NCI-H460 (cell line): Measurements from ENCODE around the gene COL5A2. TPM values are rescaled to one million over a fixed set of nuclear protein-coding genes. Genes with fewer than 3 reads are reported as not detected.

ENCODE experiments used
- DNase-seq: peaks from one replicate; pipeline ENCODE4 v3.0.0-alpha.2; 2016; ENCODE audit warnings: low read depth; ENCODE audit errors: extremely low read depth
- total RNA-seq: library from RNA; depleted of rRNA; stranded (reverse); fragments of >200 nt; shearing (Covaris generic); gene quantifications from 2 replicates; pipeline ENCODE4 v1.2.3, GENCODE V29; 2014

COL5A2 gene
- total RNA-seq, 1 experiment from 2014 or later, result 1,098 TPM

- no peak for DNase-seq
Measured at GRCh38 chr2:189181706-189182105, 2.1 kb upstream of the COL5A2 start.

- DNase-seq, result peak; percentile 55
Measured at GRCh38 chr2:189178726-189179569, 613 bp downstream of the COL5A2 start.

GRCh38 chr2:189178054-189178453, 1.5 kb downstream of the COL5A2 start:
- DNase-seq, result no peak

GRCh38 chr2:189177251-189177840, 2.2 kb downstream of the COL5A2 start:
- DNase-seq, result no peak

- no peak for DNase-seq
Measured at GRCh38 chr2:189176516-189176915, 3.0 kb downstream of the COL5A2 start.

- DNase-seq, result no peak
Measured at GRCh38 chr2:189175869-189176433, 3.6 kb downstream of the COL5A2 start.

GRCh38 chr2:189171956-189172609, 7.5 kb downstream of the COL5A2 start:
- no peak for DNase-seq

- DNase-seq, result no peak
Measured at GRCh38 chr2:189168856-189169499, 10.6 kb downstream of the COL5A2 start.

GRCh38 chr2:189165656-189166380, 13.7 kb downstream of the COL5A2 start:
- no peak for DNase-seq

- no peak for DNase-seq
Measured at GRCh38 chr2:189164746-189165145, 14.8 kb downstream of the COL5A2 start.

- no peak for DNase-seq
Measured at GRCh38 chr2:189163889-189164288, 15.7 kb downstream of the COL5A2 start.

- DNase-seq, result no peak
Measured at GRCh38 chr2:189162566-189162965, 17.0 kb downstream of the COL5A2 start.

- DNase-seq, result no peak
Measured at GRCh38 chr2:189161894-189162293, 17.7 kb downstream of the COL5A2 start.

GRCh38 chr2:189159717-189160116, 19.8 kb downstream of the COL5A2 start:
- DNase-seq, result no peak

- DNase-seq, result no peak
Measured at GRCh38 chr2:189159273-189159672, 20.3 kb downstream of the COL5A2 start.

GRCh38 chr2:189157939-189158338, 21.6 kb downstream of the COL5A2 start:
- no peak for DNase-seq

GRCh38 chr2:189157456-189157855, 22.1 kb downstream of the COL5A2 start:
- no peak for DNase-seq

GRCh38 chr2:189155795-189156194, 23.8 kb downstream of the COL5A2 start:
- DNase-seq, result no peak

GRCh38 chr2:189153619-189154018, 25.9 kb downstream of the COL5A2 start:
- no peak for DNase-seq

- DNase-seq, result no peak
Measured at GRCh38 chr2:189152483-189152882, 27.1 kb downstream of the COL5A2 start.
